Psoas muscle (tissue), 8 donors: Measurements from ENCODE around the gene EFCAB13. TPM values are rescaled to one million over a fixed set of nuclear protein-coding genes. Genes with fewer than 3 reads are reported as not detected.
A peak's percentile ranks its signal among the peaks of the same experiment; 100 is the strongest.

Source experiments
- ATAC-seq, 4 donors: fragments of 200-7000 bp; cut with Tn5 transposase; one replicate each; pipeline ENCODE4 v1.9.1; 2020; ENCODE audit warnings: moderate library complexity in 3 of 4, mild to moderate bottlenecking in 2 of 4
- DNase-seq, 2 donors: peaks; one replicate each; pipeline ENCODE4 v3.0.0-alpha.2; 2020
- H3K27ac ChIP-seq: fragments of 200-600 bp; one replicate; pipeline ENCODE4 v1.8.0; 2022
- H3K27me3 ChIP-seq, 3 donors: fragments of 200-600 bp in 1 of 3; one replicate each; pipeline versions ENCODE4 v1.6.1 to v1.8.0; 2013 to 2022; ENCODE audit warnings: low read length in 2 of 3, mild to moderate bottlenecking in 2 of 3, moderate library complexity in 1 of 3; ENCODE audit not compliant: insufficient read depth in 3 of 3
- H3K36me3 ChIP-seq, 2 donors: fragments of 200-600 bp in 1 of 2; one replicate each; pipeline versions ENCODE4 v1.6.1 to v1.8.0; 2013 to 2022; ENCODE audit warnings: low read depth in 1 of 2, mild to moderate bottlenecking in 1 of 2, moderate library complexity in 1 of 2; ENCODE audit not compliant: insufficient read depth in 1 of 2
- H3K4me1 ChIP-seq: fragments of 200-600 bp; one replicate; pipeline ENCODE4 v1.8.0; 2022
- H3K4me3 ChIP-seq: fragments of 200-600 bp; one replicate; pipeline ENCODE4 v1.8.0; 2022; ENCODE audit warnings: mild to moderate bottlenecking
- H3K9me3 ChIP-seq: fragments of 200-600 bp; one replicate; pipeline ENCODE4 v1.8.0; 2022
- WGBS, 3 donors: extraction: QIAGEN DNeasy Blood & Tissue Kit; methylation state at CpG; one replicate each; pipeline versions ENCODE4 v1.1.6 to v1.1.7; 2013; 5-methylcytosine and 5-hydroxymethylcytosine counted together
- intact Hi-C, 2 donors: fragments of 100-400 bp; cut with DNase I; formaldehyde crosslinking; loops; one replicate each; pipeline versions ENCODE4 v1.11.0 to v1.14.2; 2022
- polyA plus RNA-seq, 3 donors: library from polyadenylated mRNA; stranded (reverse); fragments of 200-250 nt; gene quantifications; one replicate each; pipeline ENCODE4 v1.2.3, GENCODE V29; 2013
- total RNA-seq, 4 donors: library from RNA; stranded (reverse); fragmentation: NEBNext Ultra II Directional in 2 of 4; extraction: Animal tissue kit (Norgen Biotek cat#: 25700) in 2 of 4; gene quantifications; one replicate each; pipeline versions ENCODE4 v1.2.1 to v1.2.4, GENCODE V29; 2021 to 2023
- TF ChIP-seq, protein P1 (sequence below): fragments of 200-600 bp; IDR thresholded peaks from one replicate; pipeline ENCODE4 v1.8.0; 2022; ENCODE audit warnings: antibody characterized with exemption
- donor health status: healthy with polysubstance abuse.
- donor health status: DM: no; HTN: no; CAD: no; lungs with moderate emphysema.
- donor health status: Bipolar disorder and iron deficiency.
- donor health status: healthy.
- donor health status: DM: yes; HTN: yes; CAD: no.
- donor health status: DM: no; HTN: no; CAD: no.
- donor health status: DM: no; HTN: no; CAD: no.
- donor health status: DM: yes; HTN: yes; CAD: no.

The EFCAB13 gene
- total and polyA plus RNA-seq, 7 donors: 0.32 to 2.2 (median 0.68) TPM

GRCh38 chr17:47280072-47280811 is 43.5 kb upstream of the EFCAB13 start:
- peaks cover 43% of the 10 kb centered on the region for H3K4me1 ChIP-seq
- TF ChIP-seq, protein P1, sequence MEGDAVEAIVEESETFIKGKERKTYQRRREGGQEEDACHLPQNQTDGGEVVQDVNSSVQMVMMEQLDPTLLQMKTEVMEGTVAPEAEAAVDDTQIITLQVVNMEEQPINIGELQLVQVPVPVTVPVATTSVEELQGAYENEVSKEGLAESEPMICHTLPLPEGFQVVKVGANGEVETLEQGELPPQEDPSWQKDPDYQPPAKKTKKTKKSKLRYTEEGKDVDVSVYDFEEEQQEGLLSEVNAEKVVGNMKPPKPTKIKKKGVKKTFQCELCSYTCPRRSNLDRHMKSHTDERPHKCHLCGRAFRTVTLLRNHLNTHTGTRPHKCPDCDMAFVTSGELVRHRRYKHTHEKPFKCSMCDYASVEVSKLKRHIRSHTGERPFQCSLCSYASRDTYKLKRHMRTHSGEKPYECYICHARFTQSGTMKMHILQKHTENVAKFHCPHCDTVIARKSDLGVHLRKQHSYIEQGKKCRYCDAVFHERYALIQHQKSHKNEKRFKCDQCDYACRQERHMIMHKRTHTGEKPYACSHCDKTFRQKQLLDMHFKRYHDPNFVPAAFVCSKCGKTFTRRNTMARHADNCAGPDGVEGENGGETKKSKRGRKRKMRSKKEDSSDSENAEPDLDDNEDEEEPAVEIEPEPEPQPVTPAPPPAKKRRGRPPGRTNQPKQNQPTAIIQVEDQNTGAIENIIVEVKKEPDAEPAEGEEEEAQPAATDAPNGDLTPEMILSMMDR: no peak
- H3K4me3 ChIP-seq: no peak overlapping the region
- peak overlapping the region; percentile 73 for H3K27ac ChIP-seq
- no peak for ATAC-seq
- intact Hi-C loops: no loop called here
- no peaks in the 10 kb centered on the region for H3K27me3 ChIP-seq
- peak in 1 of 2 donors; percentile 45 for DNase-seq
- peaks cover 0 to 2% of the 10 kb centered on the region in 2 donors for H3K36me3 ChIP-seq
- H3K9me3 ChIP-seq: no peaks in the 10 kb centered on the region
- WGBS, 3 donors: 74 to 87% (median 79%) methylated on average over 14 of the region's 14 CpGs

GRCh38 chr17:47281216-47281615 is 42.5 kb upstream of the EFCAB13 start:
- TF ChIP-seq, protein P1: no peak
- no peak overlapping the region for H3K27ac ChIP-seq
- peaks cover 0 to 2% of the 10 kb centered on the region in 2 donors for H3K36me3 ChIP-seq
- no peak overlapping the region for H3K4me3 ChIP-seq
- ATAC-seq: no peak
- H3K4me1 ChIP-seq: peaks cover 34% of the 10 kb centered on the region
- H3K9me3 ChIP-seq: no peaks in the 10 kb centered on the region
- 79 to 83% (median 80%) methylated on average over 6 of the region's 6 CpGs for WGBS, 3 donors
- no peak for DNase-seq
- intact Hi-C loops: no loop called here
- H3K27me3 ChIP-seq: no peaks in the 10 kb centered on the region

DNA sequence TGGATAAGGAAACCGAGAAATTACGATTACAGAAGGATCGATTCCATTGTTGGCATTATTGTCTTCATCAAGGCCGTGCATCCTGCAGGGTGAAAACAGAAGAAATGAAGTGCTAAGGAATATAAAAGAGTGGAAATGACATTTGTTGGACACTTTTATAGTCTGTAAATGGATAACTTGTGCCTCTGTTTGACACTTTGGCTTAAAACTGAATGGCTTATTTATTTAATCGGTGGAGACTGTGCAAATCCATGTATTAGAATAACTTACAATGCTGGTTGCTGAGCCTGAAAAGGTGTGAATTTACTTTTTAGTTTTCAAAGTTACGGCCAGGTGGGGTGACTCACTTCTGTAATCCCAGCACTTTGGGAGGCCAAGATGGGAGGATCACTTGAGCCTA is 38.8 kb upstream of the EFCAB13 start:
- TF ChIP-seq, protein P1: no peak
- Histone ChIP-seq H3K27ac (no peak overlapping the region), H3K27me3 (no peaks in the 10 kb centered on the region), H3K9me3 (no peaks in the 10 kb centered on the region), H3K4me1 (no peaks in the 10 kb centered on the region), H3K4me3 (no peak overlapping the region), H3K36me3 (peaks cover 0 to 2% of the 10 kb centered on the region in 2 donors)
- no peak for DNase-seq
- intact Hi-C loops: no loop called here
- 89 to 94% (median 92%) methylated on average over 6 of the region's 6 CpGs for WGBS, 3 donors
- no peak for ATAC-seq

DNA sequence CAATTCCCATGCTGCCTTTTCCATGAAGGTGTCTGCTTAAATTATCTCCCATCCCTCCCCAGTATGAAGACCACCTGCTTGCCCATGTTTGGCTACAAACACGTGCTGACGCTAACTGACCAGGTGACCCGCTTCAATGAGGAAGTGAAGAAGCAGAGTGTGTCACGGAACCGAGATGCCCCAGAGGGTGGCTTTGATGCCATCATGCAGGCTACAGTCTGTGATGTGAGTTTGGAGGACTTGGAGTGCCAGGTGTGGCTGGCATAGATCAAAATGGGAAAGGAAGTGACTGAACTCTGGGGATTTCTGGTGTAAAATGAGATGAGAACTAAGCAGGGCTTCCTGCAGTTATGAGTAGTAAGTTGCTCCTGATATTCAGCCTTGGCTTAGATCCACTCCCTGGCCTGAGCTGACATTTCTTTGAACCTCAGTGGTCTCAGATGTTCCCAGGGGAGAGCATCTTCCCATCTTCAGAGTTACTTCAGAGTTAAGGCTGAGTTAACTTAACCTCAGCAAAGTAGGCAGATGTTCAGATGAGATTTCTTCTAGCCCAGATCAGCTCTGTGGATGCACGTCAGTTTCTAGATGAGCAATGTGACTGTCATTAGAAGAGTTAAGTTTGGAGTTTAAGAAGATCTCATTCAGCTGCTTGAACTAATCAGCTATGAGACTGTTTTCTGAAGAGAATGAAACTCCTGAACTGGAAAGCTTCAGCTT is 37.4 kb upstream of the EFCAB13 start:
- Histone ChIP-seq H3K9me3 (no peaks in the 10 kb centered on the region), H3K27me3 (no peaks in the 10 kb centered on the region), H3K4me3 (no peak overlapping the region), H3K36me3 (peaks cover 0 to 2% of the 10 kb centered on the region in 2 donors), H3K27ac (no peak overlapping the region), H3K4me1 (no peaks in the 10 kb centered on the region)
- ATAC-seq: peak in 1 of 4 donors; percentile 42
- TF ChIP-seq, protein P1: no peak
- 71 to 76% (median 71%) methylated on average over 6 of the region's 6 CpGs for whole genome bisulfite sequencing, 3 donors
- no peak for DNase-seq
- intact Hi-C loops: no loop called here
